Activated CD4-positive, alpha-beta T cell treated with anti-CD3 and anti-CD28 coated beads for 36 hours (primary cell): Measurements from ENCODE around the gene ACTN1. TPM values are rescaled to one million over a fixed set of nuclear protein-coding genes. Genes with fewer than 3 reads are reported as not detected.

ENCODE experiments used
- ATAC-seq: fragments of 200-7000 bp; cut with Tn5 transposase; one replicate; pipeline ENCODE4 v1.10.0; 2021; ENCODE audit warnings: mild to moderate bottlenecking, moderate library complexity
- CTCF ChIA-PET: fragments of 350-600 bp; sonication (Branson Sonifier 250); formaldehyde crosslinking; loops from one replicate; lab custom pipeline; 2021; ENCODE audit warnings: antibody characterized with exemption; lab: Charles Lee
- POLR2A ChIA-PET: fragments of 350-600 bp; sonication (Branson Sonifier 250); formaldehyde crosslinking; loops from one replicate; lab custom pipeline; 2021; ENCODE audit warnings: antibody characterized with exemption, inconsistent platforms; lab: Charles Lee
- DNase-seq: peaks from one replicate; pipeline ENCODE4 v3.0.0-alpha.2; 2020
- H3K27ac Mint-ChIP-seq: one replicate; pipeline ENCODE4 v1.8.0; 2021; ENCODE audit warnings: mixed read lengths
- H3K27me3 Mint-ChIP-seq: one replicate; pipeline ENCODE4 v1.8.0; 2021; ENCODE audit warnings: mixed read lengths
- H3K36me3 Mint-ChIP-seq: one replicate; pipeline ENCODE4 v1.8.0; 2021; ENCODE audit warnings: low read depth, mixed read lengths
- H3K4me1 Mint-ChIP-seq: one replicate; pipeline ENCODE4 v1.8.0; 2021; ENCODE audit warnings: mixed read lengths
- H3K4me3 Mint-ChIP-seq: one replicate; pipeline ENCODE4 v1.8.0; 2021; ENCODE audit warnings: mild to moderate bottlenecking, moderate library complexity, mixed read lengths
- H3K9me3 Mint-ChIP-seq: one replicate; pipeline ENCODE4 v1.8.0; 2021; ENCODE audit warnings: low read depth, mixed read lengths
- intact Hi-C, 2 experiments: fragments of 100-400 bp; cut with DNase I in 1 of 2; cut with micrococcal nuclease in 1 of 2; formaldehyde crosslinking; loops; one replicate each; pipeline versions ENCODE4 v1.14.2 to v1.15.1; 2022 to 2024; cut with DNase I, micrococcal nuclease
- total RNA-seq, 2 experiments: library from RNA; stranded (reverse); gene quantifications; one replicate each; pipeline ENCODE4 v1.2.3, GENCODE V29; 2021

The ACTN1 gene
- total RNA-seq, 2 experiments from 2014 or later = 92.8 to 146 TPM

GRCh38 chr14:68886109-68886434, 93.0 kb downstream of the ACTN1 start:
- DNase-seq = no peak
- no peaks in the 10 kb centered on the region for H3K27me3 Mint-ChIP-seq
- ChIA-PET CTCF (no interaction called here), POLR2A (no interaction called here)
- no peaks in the 10 kb centered on the region for H3K4me1 Mint-ChIP-seq
- no peaks in the 10 kb centered on the region for H3K9me3 Mint-ChIP-seq
- intact Hi-C loops = no loop called here
- peaks cover 39% of the 10 kb centered on the region for H3K36me3 Mint-ChIP-seq
- no peak for ATAC-seq
- H3K4me3 Mint-ChIP-seq = no peak overlapping the region
- H3K27ac Mint-ChIP-seq = no peak overlapping the region

- Mint-ChIP-seq H3K4me3 (no peak overlapping the region), H3K27me3 (no peaks in the 10 kb centered on the region), H3K9me3 (no peaks in the 10 kb centered on the region), H3K27ac (no peak overlapping the region), H3K4me1 (no peaks in the 10 kb centered on the region), H3K36me3 (peaks cover 37% of the 10 kb centered on the region)
- intact Hi-C loops = no loop called here
- ChIA-PET POLR2A (no interaction called here), CTCF (interaction anchor here (1.1 kb wide), 1 partner anchor 41 kb away, joined by 3 read pairs; no protein-coding TSS in a partner anchor)
- ATAC-seq (no peak), DNase-seq (no peak)
These were observed 93.6 kb downstream of the ACTN1 start for GRCh38 chr14:68885226-68886108.

DNA sequence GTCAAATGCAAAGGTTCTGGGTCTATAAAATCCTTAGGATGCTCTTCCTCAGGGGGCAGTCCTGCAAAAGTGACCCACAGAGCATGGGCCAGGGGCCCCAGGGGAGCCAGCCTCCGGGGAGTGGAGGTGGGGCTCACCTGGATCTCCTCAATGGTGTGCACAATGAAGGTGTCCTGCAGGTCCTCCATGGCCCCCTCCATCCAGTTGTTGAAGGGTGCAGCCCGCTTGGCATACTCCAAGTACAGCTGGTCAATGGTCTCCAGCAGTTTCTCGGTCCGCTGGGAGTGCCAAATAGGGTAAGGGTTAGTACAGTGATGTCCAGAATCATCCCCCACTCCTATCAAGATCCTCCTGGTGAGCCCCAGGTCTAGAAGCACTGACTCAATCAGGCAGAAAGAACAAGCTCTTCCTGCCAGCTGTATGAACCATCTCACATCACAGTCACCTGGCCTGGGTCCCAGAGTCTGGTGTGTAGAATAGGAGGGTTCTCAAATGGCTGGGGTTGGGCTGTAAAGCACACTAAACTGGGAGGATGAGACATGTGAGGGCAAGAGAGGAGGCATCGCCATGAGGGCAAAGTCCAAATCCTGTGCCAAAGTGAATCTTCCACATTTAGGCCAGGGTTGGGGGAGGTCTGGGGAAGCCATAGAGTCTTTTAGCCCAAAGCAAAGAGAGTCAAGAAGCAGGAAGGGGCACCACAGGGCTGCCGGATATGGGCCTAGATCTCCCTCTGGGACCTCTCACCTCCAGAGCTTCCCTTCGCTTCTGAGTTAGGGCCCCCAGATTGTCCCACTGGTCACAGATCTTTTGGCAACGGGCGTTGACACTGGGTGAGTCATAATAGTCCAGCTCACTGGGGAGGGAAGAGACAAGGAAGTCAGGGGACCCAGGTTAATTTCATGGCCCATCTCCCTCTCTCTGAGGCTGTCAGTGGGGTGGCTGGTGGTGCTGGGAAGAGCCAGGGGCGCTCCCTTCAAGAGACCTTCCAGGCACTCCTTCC, 94.8 kb downstream of the ACTN1 start:
- Mint-ChIP-seq H3K27ac (no peak overlapping the region), H3K4me1 (no peaks in the 10 kb centered on the region), H3K27me3 (no peaks in the 10 kb centered on the region), H3K9me3 (no peaks in the 10 kb centered on the region), H3K4me3 (no peak overlapping the region), H3K36me3 (peaks cover 37% of the 10 kb centered on the region)
- intact Hi-C loops = no loop called here
- ChIA-PET POLR2A (no interaction called here), CTCF (interaction anchor here (0.6 to 1.1 kb wide), 3 partner anchors 24 to 1380 kb away, joined by 3 read pairs; no protein-coding TSS in a partner anchor)
- DNase-seq (no peak), ATAC-seq (no peak)

GRCh38 chr14:68882235-68882634, 96.9 kb downstream of the ACTN1 start:
- no peak for ATAC-seq
- H3K4me3 Mint-ChIP-seq = no peak overlapping the region
- CTCF ChIA-PET = interaction anchor here (0.6 kb wide), 1 partner anchor 225 kb away, joined by 3 read pairs; no protein-coding TSS in a partner anchor
- POLR2A ChIA-PET = no interaction called here
- no peak overlapping the region for H3K27ac Mint-ChIP-seq
- H3K9me3 Mint-ChIP-seq = no peaks in the 10 kb centered on the region
- H3K27me3 Mint-ChIP-seq = no peaks in the 10 kb centered on the region
- peaks cover 30% of the 10 kb centered on the region for H3K36me3 Mint-ChIP-seq
- intact Hi-C loops = no loop called here
- H3K4me1 Mint-ChIP-seq = no peaks in the 10 kb centered on the region
- DNase-seq = no peak

- Mint-ChIP-seq H3K36me3 (peaks cover 31% of the 10 kb centered on the region), H3K27me3 (no peaks in the 10 kb centered on the region), H3K9me3 (no peaks in the 10 kb centered on the region), H3K27ac (no peak overlapping the region), H3K4me3 (no peak overlapping the region), H3K4me1 (no peaks in the 10 kb centered on the region)
- no peak for DNase-seq
- no peak for ATAC-seq
- POLR2A ChIA-PET = no interaction called here
- intact Hi-C loops = no loop called here
- CTCF ChIA-PET = no interaction called here
These were observed 97.7 kb downstream of the ACTN1 start for GRCh38 chr14:68881396-68881795.

- intact Hi-C loops = no loop called here
- POLR2A ChIA-PET = no interaction called here
- Mint-ChIP-seq H3K4me3 (no peak overlapping the region), H3K27ac (no peak overlapping the region), H3K27me3 (no peaks in the 10 kb centered on the region), H3K36me3 (peaks cover 39% of the 10 kb centered on the region), H3K9me3 (no peaks in the 10 kb centered on the region), H3K4me1 (no peaks in the 10 kb centered on the region)
- ATAC-seq (no peak), DNase-seq (no peak)
- CTCF ChIA-PET = no interaction called here
These were observed 98.5 kb downstream of the ACTN1 start for GRCh38 chr14:68880581-68881105.

- ATAC-seq = no peak
These were observed 99.1 kb downstream of the ACTN1 start for GRCh38 chr14:68879841-68880575.

DNA sequence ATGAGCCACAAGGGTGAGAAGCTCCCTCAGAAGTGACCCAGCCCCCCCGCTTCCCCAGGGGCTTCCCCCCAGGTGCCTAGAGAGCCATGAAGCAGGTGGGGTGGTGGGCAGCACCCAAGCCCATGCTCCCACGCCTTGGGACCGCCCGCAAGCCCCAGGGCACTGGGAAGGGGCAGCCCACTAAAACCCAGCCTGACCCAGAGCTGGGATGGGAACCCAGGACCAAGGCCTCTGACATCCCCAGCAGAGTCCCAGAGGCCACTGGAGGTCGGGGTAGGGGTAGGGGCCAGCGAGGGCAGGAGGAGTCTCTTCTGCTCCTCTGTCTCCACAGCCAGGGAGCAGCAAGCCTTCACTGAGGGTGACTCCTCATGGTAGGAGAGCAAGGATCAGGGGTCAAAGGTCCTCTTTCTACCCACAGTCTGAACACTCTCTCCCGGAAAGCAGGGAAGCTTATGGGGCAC, 99.8 kb downstream of the ACTN1 start:
- no peak for DNase-seq
- no peaks in the 10 kb centered on the region for H3K4me1 Mint-ChIP-seq
- ChIA-PET POLR2A (no interaction called here), CTCF (no interaction called here)
- H3K27ac Mint-ChIP-seq = no peak overlapping the region
- intact Hi-C loops = no loop called here
- no peaks in the 10 kb centered on the region for H3K9me3 Mint-ChIP-seq
- no peak for ATAC-seq
- H3K36me3 Mint-ChIP-seq = peaks cover 46% of the 10 kb centered on the region
- no peak overlapping the region for H3K4me3 Mint-ChIP-seq
- no peaks in the 10 kb centered on the region for H3K27me3 Mint-ChIP-seq

More at GRCh38 chr14:68879841-68880575, 99.1 kb downstream of the ACTN1 start:
- Mint-ChIP-seq H3K9me3 (no peaks in the 10 kb centered on the region), H3K27me3 (no peaks in the 10 kb centered on the region), H3K36me3 (peaks cover 42% of the 10 kb centered on the region), H3K27ac (no peak overlapping the region), H3K4me1 (no peaks in the 10 kb centered on the region), H3K4me3 (no peak overlapping the region)
- no peak for DNase-seq
- POLR2A ChIA-PET = no interaction called here
- CTCF ChIA-PET = no interaction called here
- intact Hi-C loops = no loop called here

GRCh38 chr14:68878908-68879307, 100.2 kb downstream of the ACTN1 start:
- ChIA-PET CTCF (no interaction called here), POLR2A (no interaction called here)
- no peaks in the 10 kb centered on the region for H3K4me1 Mint-ChIP-seq
- no peak overlapping the region for H3K27ac Mint-ChIP-seq
- intact Hi-C loops = no loop called here
- no peaks in the 10 kb centered on the region for H3K9me3 Mint-ChIP-seq
- H3K4me3 Mint-ChIP-seq = no peak overlapping the region
- peaks cover 45% of the 10 kb centered on the region for H3K36me3 Mint-ChIP-seq
- ATAC-seq (no peak), DNase-seq (no peak)
- H3K27me3 Mint-ChIP-seq = no peaks in the 10 kb centered on the region

- H3K4me3 Mint-ChIP-seq = no peak overlapping the region
- POLR2A ChIA-PET = no interaction called here
- H3K9me3 Mint-ChIP-seq = no peaks in the 10 kb centered on the region
These were observed 101.0 kb downstream of the ACTN1 start for GRCh38 chr14:68877993-68878575.

More at GRCh38 chr14:68877993-68878575, 101.0 kb downstream of the ACTN1 start:
- peaks cover 54% of the 10 kb centered on the region for H3K36me3 Mint-ChIP-seq
- intact Hi-C loops = no loop called here
- H3K27ac Mint-ChIP-seq = no peak overlapping the region
- H3K4me1 Mint-ChIP-seq = no peaks in the 10 kb centered on the region
- ATAC-seq (no peak), DNase-seq (no peak)
- no peaks in the 10 kb centered on the region for H3K27me3 Mint-ChIP-seq
- CTCF ChIA-PET = no interaction called here
